Progenitor cell of endocrine pancreas (in vitro differentiated cells): Measurements from ENCODE around the gene LMLN. TPM values are rescaled to one million over a fixed set of nuclear protein-coding genes. Genes with fewer than 3 reads are reported as not detected.

Experiments
- total RNA-seq: library from RNA; stranded (reverse); gene quantifications from 2 replicates; pipeline ENCODE4 v1.2.1, GENCODE V29; 2021

The LMLN gene
- total RNA-seq, 1 donor from 2014 or later: 14.4 TPM

Other genes starting within 250 kb of the LMLN start
- 29.0 and 30.4 TPM in 2 replicates for gene RUBCN, start 223.3 kb upstream of the LMLN start, total RNA-seq
- gene FYTTD1, start 210.3 kb upstream of the LMLN start, total RNA-seq: 42.3 and 50.8 TPM in 2 replicates
- gene LRCH3, start 169.0 kb upstream of the LMLN start, total RNA-seq: 73.3 and 84.3 TPM in 2 replicates
- gene RPL35A, start 10.0 kb upstream of the LMLN start, total RNA-seq: 1,132 and 1,216 TPM in 2 replicates